ENCODE measurements around the gene GSE1. TPM values are rescaled to one million over a fixed set of nuclear protein-coding genes. Genes with fewer than 3 reads are reported as not detected.
A peak's percentile ranks its signal among the peaks of the same experiment; 100 is the strongest.

The GSE1 gene
- total and polyA plus RNA-seq, 8 donors: 84.8 to 148 (median 112) TPM

DNA sequence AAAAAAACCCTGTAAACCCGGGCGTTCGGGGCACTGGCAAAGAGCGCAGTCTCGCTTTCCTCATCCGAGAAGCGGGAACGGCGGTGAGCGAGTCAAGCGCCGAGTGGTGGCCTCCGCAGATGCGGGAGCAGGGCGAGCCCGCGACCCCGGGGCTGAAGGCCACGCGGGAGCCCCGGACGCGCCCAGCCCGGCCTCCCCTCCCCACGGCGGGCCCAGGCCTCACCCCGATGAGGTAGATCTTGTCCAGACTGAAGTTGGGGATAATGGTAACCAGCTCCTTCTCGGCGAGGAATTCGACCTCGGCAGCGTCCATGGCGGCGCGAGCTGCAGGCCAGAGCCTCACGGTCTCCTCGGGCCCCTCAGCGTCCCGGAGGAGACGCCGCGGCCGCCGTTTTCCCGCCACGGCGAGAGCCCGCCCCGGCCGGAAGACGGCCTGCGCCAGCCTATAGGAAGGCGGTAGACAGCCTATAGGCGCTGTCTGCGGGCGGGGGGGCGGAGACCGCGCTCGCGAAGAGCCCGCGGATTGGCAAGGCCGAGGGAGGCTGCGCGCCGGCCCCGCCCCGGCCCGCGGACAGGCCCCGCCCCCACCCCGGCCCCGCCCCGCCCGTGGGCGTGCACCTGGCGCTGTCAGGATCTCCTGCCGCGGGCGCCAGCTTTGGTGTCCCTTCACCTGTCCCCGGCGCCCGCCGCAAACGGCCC is 75.6 kb downstream of the GSE1 start, which contains the start of gene GINS2:
Gene GINS2 (minus strand): TSS at position 369 of the 699 bp plus-strand sequence. CDS start 56 bp downstream, at position 313.
- intact Hi-C loops (cut with DNase I): no loop called here
- H3K27ac ChIP-seq: no peak within 1 kb of the TSS
- DNase-seq (peak; percentile 77 to 97 (median 92)), ATAC-seq (peak; percentile 100)
- H3K4me3 ChIP-seq: peak within 1 kb of the TSS; percentile 70 to 76
- peaks cover 10 to 21% of the 10 kb centered on the region in 2 donors for H3K4me1 ChIP-seq
- H3K9me3 ChIP-seq: no peaks in the 10 kb centered on the region
- no peaks in the 10 kb centered on the region for H3K36me3 ChIP-seq
- peaks cover 0 to 11% of the 10 kb centered on the region in 2 donors for H3K27me3 ChIP-seq
- no peak for TF ChIP-seq CTCF (IDR thresholded peaks at IDR 0.05)

GRCh38 chr16:85689285-85689949 is 76.3 kb downstream of the GSE1 start:
- DNase-seq (peak in 1 of 4 donors; percentile 26), ATAC-seq (peak; percentile 20)
- peak overlapping the region; percentile 70 to 76 for H3K4me3 ChIP-seq
- H3K36me3 ChIP-seq: no peaks in the 10 kb centered on the region
- H3K9me3 ChIP-seq: no peaks in the 10 kb centered on the region
- intact Hi-C loops (cut with DNase I): no loop called here
- peaks cover 10 to 21% of the 10 kb centered on the region in 2 donors for H3K4me1 ChIP-seq
- peaks cover 0 to 13% of the 10 kb centered on the region in 2 donors for H3K27me3 ChIP-seq
- TF ChIP-seq CTCF (IDR thresholded peaks at IDR 0.05): no peak
- H3K27ac ChIP-seq: no peak overlapping the region

- no peak for TF ChIP-seq CTCF (IDR thresholded peaks at IDR 0.05)
- no peaks in the 10 kb centered on the region for H3K9me3 ChIP-seq
- no peaks in the 10 kb centered on the region for H3K36me3 ChIP-seq
- peaks cover 10 to 21% of the 10 kb centered on the region in 2 donors for H3K4me1 ChIP-seq
- no peak overlapping the region for H3K4me3 ChIP-seq
- ATAC-seq (no peak), DNase-seq (no peak)
- H3K27ac ChIP-seq: no peak overlapping the region
- H3K27me3 ChIP-seq: peaks cover 0 to 18% of the 10 kb centered on the region in 2 donors
- intact Hi-C loops (cut with DNase I): no loop called here
These were observed 76.8 kb downstream of the GSE1 start for GRCh38 chr16:85689950-85690320.

DNA sequence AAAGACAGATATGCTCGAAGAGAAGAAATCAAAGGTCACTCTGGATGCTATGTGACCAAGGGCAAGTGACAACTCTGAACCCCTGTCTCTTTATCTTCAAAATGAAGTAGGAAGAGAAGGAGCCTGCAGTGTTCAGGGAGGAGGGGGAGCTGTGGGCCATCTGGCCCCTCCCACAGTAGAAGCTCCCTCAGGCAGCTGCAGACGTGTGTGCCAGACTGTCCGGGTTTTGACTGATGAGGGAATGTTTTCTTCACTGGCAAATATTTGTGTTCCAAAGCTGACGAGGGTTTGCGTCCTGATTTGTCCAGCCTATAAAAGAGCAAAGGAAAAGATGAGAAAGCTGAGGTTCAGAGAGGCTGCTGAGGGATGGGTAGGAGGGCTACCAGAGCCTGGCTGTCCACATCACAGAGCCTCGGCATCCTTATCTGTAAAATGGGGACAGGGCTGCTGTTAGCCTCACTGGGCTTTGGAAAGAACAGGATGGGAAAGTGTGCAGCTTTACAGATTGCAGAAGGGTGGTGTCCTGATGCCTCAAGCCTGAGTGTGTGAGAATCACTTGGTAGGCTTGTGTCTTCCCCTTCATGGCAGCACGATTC is 77.4 kb downstream of the GSE1 start:
- ATAC-seq (no peak), DNase-seq (peak in 1 of 4 donors; percentile 29)
- Histone ChIP-seq H3K9me3 (no peaks in the 10 kb centered on the region), H3K4me1 (peaks cover 10 to 21% of the 10 kb centered on the region in 2 donors), H3K4me3 (no peak overlapping the region), H3K36me3 (no peaks in the 10 kb centered on the region), H3K27ac (no peak overlapping the region), H3K27me3 (peaks cover 0 to 24% of the 10 kb centered on the region in 2 donors)
- intact Hi-C loops (cut with DNase I): no loop called here
- TF ChIP-seq CTCF (IDR thresholded peaks at IDR 0.05): no peak

Data from left lung (tissue), 10 donors.